Muscle of arm (tissue), 12 donors: Measurements from ENCODE around the gene CPD. TPM values are rescaled to one million over a fixed set of nuclear protein-coding genes. Genes with fewer than 3 reads are reported as not detected.

Source experiments
- DNase-seq: peaks from one replicate; pipeline ENCODE4 v3.0.0-alpha.2; 2013
- polyA plus RNA-seq, 12 donors: library from polyadenylated mRNA; unstranded; fragments of 120-200 nt; gene quantifications; one replicate each; pipeline ENCODE4 v1.2.1, GENCODE V29; 2013; ENCODE audit not compliant: insufficient read length in 12 of 12

The CPD gene
- polyA plus RNA-seq, 12 donors, result 19.1 to 39.0 (median 28.4) TPM; not detected in 1

- DNase-seq, result no peak
These were observed 116.9 kb downstream of the CPD start for GRCh38 chr17:30495586-30495985.

GRCh38 chr17:30503558-30503957 lies 124.8 kb downstream of the CPD start:
- DNase-seq, result no peak

DNA sequence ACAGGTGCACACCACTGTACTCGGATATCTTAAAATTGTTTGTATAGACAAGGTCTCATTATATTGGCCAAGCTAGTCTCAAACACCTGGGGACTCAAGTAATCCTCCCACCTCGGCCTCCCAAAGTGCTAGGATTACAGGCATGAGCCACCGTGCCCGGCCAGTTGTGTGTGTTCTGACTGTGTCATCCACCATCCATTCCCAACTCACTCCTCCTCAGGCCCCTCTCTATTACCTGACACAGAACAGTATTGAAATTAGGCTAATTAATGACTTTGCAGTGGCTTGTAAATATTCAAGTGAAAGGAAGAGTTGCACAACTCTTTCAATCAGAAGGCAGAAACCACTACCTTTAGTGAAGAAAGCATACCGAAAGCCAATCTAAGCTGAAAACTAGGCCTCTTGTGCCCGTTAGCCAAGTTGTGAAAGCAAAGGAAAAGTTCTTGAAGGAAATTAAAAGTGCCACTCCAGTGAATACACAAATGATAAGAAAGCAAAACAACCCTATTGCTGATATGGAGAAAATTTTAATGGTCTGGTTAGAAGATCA lies 127.2 kb downstream of the CPD start:
- DNase-seq, result no peak

DNA sequence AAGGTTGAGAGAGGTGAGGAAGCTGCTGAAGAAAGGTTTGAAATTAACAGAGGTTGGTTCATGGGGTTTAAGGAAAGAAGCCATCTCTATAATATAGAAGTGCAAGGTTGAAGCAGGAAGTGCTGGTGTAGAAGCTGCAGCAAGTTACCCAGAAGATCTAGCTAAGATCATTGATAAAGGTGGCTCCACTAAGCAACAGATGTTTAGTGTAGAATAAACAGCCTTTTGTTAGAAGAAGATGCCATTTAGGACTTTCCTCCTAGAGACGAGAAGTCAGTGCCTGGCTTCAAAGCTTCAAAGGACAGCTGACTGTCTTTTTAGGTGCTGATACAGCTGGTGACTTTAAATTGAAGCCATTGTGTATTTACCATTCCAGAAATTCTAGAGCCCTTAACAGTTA lies 127.8 kb downstream of the CPD start:
- no peak for DNase-seq

GRCh38 chr17:30513346-30513745 lies 134.6 kb downstream of the CPD start:
- no peak for DNase-seq

- no peak for DNase-seq
These were observed 136.3 kb downstream of the CPD start for GRCh38 chr17:30514895-30515596.

- no peak for DNase-seq
These were observed 139.1 kb downstream of the CPD start for GRCh38 chr17:30517786-30518185.

DNA sequence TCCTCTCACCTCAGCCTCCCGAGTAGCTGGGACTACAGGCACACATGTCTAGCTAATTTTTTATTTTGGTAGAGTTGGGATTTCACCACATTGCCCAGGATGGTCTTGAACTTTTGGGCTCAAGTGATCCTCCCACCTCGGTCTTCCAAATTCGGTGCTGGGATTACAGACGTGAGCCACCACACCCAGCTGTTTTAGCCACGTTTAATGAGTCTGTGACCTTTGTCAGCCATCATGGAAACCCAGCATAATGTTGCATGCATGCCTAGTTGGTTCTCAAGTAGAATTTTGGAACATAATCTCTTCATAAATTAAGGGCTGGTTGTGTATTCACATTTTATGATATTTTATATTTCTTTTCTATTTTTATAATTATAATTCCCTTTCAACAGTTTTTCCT lies 140.4 kb downstream of the CPD start:
- DNase-seq, result no peak

Other genes starting within 250 kb of the CPD start
- 1 to 10 TPM in 2 of 12 donors, under 1 TPM in 8, not detected in 2; 0.09 to 4.0 (median 0.38) TPM for gene SLC6A4, start 143.2 kb upstream of the CPD start, polyA plus RNA-seq
- 10 to 100 TPM in 11 of 12 donors, not detected in 1; 36.7 to 83.2 (median 44.6) TPM for gene BLMH, start 87.0 kb upstream of the CPD start, polyA plus RNA-seq
- not detected for gene TMIGD1, start 44.9 kb upstream of the CPD start, polyA plus RNA-seq
- 10 to 100 TPM in 11 of 12 donors, not detected in 1; 18.9 to 41.6 (median 31.4) TPM for gene GOSR1, start 98.5 kb downstream of the CPD start, polyA plus RNA-seq